Coronary artery (tissue), 2 donors: ENCODE results near the gene ADAMTSL4.
A peak's percentile ranks its signal among the peaks of the same experiment; 100 is the strongest.

Experiments
- DNase-seq: peaks from one replicate; pipeline ENCODE4 v3.0.0-alpha.2; 2017; ENCODE audit warnings: low spot score
- H3K27ac ChIP-seq, 2 donors: fragments of 200-600 bp; sonication (generic); one replicate each; pipeline ENCODE4 v1.5.1; 2016 to 2019
- H3K4me3 ChIP-seq: fragments of 200-600 bp; sonication (generic); 2 replicates; pipeline ENCODE4 v1.5.1; 2016; ENCODE audit warnings: mild to moderate bottlenecking, moderate library complexity
- CTCF ChIP-seq: fragments of 200-600 bp; sonication (generic); IDR thresholded peaks from one replicate; pipeline ENCODE4 v1.5.1; 2019; ENCODE audit warnings: antibody characterized with exemption

Gene ADAMTSL4

GRCh38 chr1:150606463-150607142 lies 57.4 kb downstream of the ADAMTSL4 start:
- Histone ChIP-seq H3K27ac (no peak overlapping the region), H3K4me3 (no peak overlapping the region)
- TF ChIP-seq CTCF: no peak
- no peak for DNase-seq

- no peak for TF ChIP-seq CTCF
- H3K4me3 ChIP-seq: no peak overlapping the region
- DNase-seq: no peak
- peak overlapping the region; percentile 80 to 87 for H3K27ac ChIP-seq
Measured at GRCh38 chr1:150609732-150610131, 60.5 kb downstream of the ADAMTSL4 start.
